Activated CD4-positive, alpha-beta memory T cell treated with anti-CD3 and anti-CD28 coated beads for 36 hours (primary cell): ENCODE data around the gene BAG2. TPM values are rescaled to one million over a fixed set of nuclear protein-coding genes. Genes with fewer than 3 reads are reported as not detected.

ENCODE experiments used
- CTCF ChIA-PET: fragments of 350-600 bp; sonication (Branson Sonifier 250); formaldehyde crosslinking; loops from one replicate; lab custom pipeline; 2021; ENCODE audit warnings: antibody characterized with exemption, inconsistent platforms; lab: Charles Lee
- POLR2A ChIA-PET: fragments of 350-600 bp; sonication (Branson Sonifier 250); formaldehyde crosslinking; loops from one replicate; lab custom pipeline; 2021; ENCODE audit warnings: antibody characterized with exemption; lab: Charles Lee
- DNase-seq: peaks from one replicate; pipeline ENCODE4 v3.0.0-alpha.2; 2020
- H3K27ac Mint-ChIP-seq: one replicate; pipeline ENCODE4 v1.8.0; 2021; ENCODE audit warnings: mixed read lengths
- H3K27me3 Mint-ChIP-seq: one replicate; pipeline ENCODE4 v1.8.0; 2021; ENCODE audit warnings: mixed read lengths
- H3K36me3 Mint-ChIP-seq: one replicate; pipeline ENCODE4 v1.8.0; 2021; ENCODE audit warnings: mixed read lengths
- H3K4me1 Mint-ChIP-seq: one replicate; pipeline ENCODE4 v1.8.0; 2021; ENCODE audit warnings: low read depth, mixed read lengths
- H3K4me3 Mint-ChIP-seq: one replicate; pipeline ENCODE4 v1.8.0; 2021; ENCODE audit warnings: mild to moderate bottlenecking, mixed read lengths
- H3K9me3 Mint-ChIP-seq: one replicate; pipeline ENCODE4 v1.8.0; 2021; ENCODE audit warnings: mixed read lengths
- intact Hi-C: fragments of 100-400 bp; cut with micrococcal nuclease; formaldehyde crosslinking; loops from one replicate; pipeline ENCODE4 v1.15.1; 2023
- total RNA-seq, 2 experiments: library from RNA; stranded (reverse); gene quantifications; one replicate each; pipeline ENCODE4 v1.2.3, GENCODE V29; 2021

The BAG2 gene
- total RNA-seq, 2 experiments from 2014 or later = 6.8 to 7.2 TPM

- no peaks in the 10 kb centered on the region for H3K27me3 Mint-ChIP-seq
- DNase-seq = no peak
- ChIA-PET CTCF (no interaction called here), POLR2A (interaction anchor here (0.7 kb wide), 1 partner anchor 25 kb away, joined by 4 read pairs; the partner anchor contains the start of gene BAG2)
- intact Hi-C loops = no loop called here
- no peaks in the 10 kb centered on the region for H3K9me3 Mint-ChIP-seq
- peak overlapping the region; percentile 79 for H3K27ac Mint-ChIP-seq
- H3K4me3 Mint-ChIP-seq = no peak overlapping the region
- H3K36me3 Mint-ChIP-seq = peaks cover 48% of the 10 kb centered on the region
- peaks cover 32% of the 10 kb centered on the region for H3K4me1 Mint-ChIP-seq
Measured at GRCh38 chr6:57147401-57147800, 24.7 kb upstream of the BAG2 start.

DNA sequence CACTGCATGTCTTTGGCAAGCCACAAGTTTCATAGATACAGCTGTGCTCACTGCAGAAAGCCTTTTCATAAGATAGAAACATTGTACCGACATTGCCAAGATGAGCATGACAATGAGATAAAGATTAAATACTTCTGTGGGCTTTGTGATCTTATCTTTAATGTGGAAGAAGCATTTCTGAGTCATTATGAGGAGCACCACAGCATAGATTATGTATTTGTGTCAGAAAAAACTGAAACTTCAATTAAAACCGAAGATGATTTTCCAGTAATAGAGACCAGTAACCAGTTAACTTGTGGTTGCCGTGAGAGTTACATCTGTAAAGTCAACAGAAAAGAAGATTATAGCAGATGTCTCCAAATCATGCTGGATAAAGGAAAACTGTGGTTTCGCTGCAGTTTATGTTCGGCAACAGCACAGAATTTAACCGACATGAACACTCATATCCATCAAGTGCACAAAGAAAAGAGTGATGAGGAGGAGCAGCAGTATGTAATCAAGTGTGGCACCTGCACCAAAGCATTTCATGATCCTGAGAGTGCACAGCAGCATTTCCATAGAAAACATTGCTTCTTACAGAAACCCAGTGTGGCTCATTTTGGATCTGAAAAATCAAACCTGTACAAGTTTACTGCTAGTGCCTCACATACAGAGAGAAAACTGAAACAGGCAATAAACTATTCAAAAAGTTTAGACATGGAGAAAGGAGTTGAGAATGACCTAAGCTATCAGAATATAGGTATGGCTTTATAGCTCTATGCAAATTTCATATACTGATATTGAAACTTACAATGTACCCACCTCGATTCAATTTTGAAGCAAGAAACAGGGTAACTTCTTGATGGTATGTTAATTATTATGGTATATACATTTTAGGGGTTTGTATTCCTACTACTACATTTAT, 23.9 kb upstream of the BAG2 start:
- H3K4me3 Mint-ChIP-seq = peak overlapping the region; percentile 30
- CTCF ChIA-PET = no interaction called here
- no peaks in the 10 kb centered on the region for H3K27me3 Mint-ChIP-seq
- DNase-seq = peak; percentile 18
- POLR2A ChIA-PET = interaction anchor here (0.7 to 0.9 kb wide), 2 partner anchors 24 to 74 kb away, joined by 4 read pairs; partner anchors contain the start of genes BAG2 and RAB23
- intact Hi-C loops = loop anchor here (1.0 kb wide), 3 partner anchors 11 to 59 kb away; partner anchors contain the start of gene BAG2
- peak overlapping the region; percentile 79 for H3K27ac Mint-ChIP-seq
- no peaks in the 10 kb centered on the region for H3K9me3 Mint-ChIP-seq
- peaks cover 46% of the 10 kb centered on the region for H3K36me3 Mint-ChIP-seq
- peaks cover 32% of the 10 kb centered on the region for H3K4me1 Mint-ChIP-seq

DNA sequence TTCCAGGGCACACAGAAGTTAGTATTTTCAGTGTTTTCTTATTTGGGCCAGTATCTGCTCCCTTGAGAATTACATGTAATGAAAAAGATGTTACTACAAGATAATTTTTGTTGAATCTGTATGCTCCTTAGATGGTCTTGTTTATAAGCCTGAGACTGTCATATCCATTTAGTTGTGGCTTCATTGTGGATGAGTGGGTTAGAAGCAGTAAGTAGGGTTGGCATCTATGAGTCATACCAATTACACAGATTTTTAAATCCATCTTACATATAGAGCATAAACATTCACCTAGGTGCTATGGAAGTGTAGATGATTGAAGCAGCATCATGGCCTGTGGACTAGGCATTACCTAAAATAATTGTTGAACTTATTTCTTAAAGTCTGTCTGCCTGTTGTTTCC, 13.5 kb upstream of the BAG2 start:
- DNase-seq = no peak
- no peaks in the 10 kb centered on the region for H3K27me3 Mint-ChIP-seq
- no peak overlapping the region for H3K4me3 Mint-ChIP-seq
- ChIA-PET POLR2A (no interaction called here), CTCF (interaction anchor here (0.6 kb wide), 1 partner anchor 27 kb away, joined by 3 read pairs; no protein-coding TSS in a partner anchor)
- no peak overlapping the region for H3K27ac Mint-ChIP-seq
- intact Hi-C loops = no loop called here
- no peaks in the 10 kb centered on the region for H3K9me3 Mint-ChIP-seq
- H3K4me1 Mint-ChIP-seq = peaks cover 4% of the 10 kb centered on the region
- peaks cover 38% of the 10 kb centered on the region for H3K36me3 Mint-ChIP-seq

GRCh38 chr6:57159127-57159526, 13.0 kb upstream of the BAG2 start:
- Mint-ChIP-seq H3K27me3 (no peaks in the 10 kb centered on the region), H3K9me3 (peaks cover 4% of the 10 kb centered on the region), H3K27ac (no peak overlapping the region), H3K36me3 (peaks cover 39% of the 10 kb centered on the region), H3K4me3 (no peak overlapping the region), H3K4me1 (peaks cover 4% of the 10 kb centered on the region)
- CTCF ChIA-PET = interaction anchor here (0.6 kb wide), 1 partner anchor 26 kb away, joined by 3 read pairs; no protein-coding TSS in a partner anchor
- no peak for DNase-seq
- intact Hi-C loops = no loop called here
- POLR2A ChIA-PET = no interaction called here

DNA sequence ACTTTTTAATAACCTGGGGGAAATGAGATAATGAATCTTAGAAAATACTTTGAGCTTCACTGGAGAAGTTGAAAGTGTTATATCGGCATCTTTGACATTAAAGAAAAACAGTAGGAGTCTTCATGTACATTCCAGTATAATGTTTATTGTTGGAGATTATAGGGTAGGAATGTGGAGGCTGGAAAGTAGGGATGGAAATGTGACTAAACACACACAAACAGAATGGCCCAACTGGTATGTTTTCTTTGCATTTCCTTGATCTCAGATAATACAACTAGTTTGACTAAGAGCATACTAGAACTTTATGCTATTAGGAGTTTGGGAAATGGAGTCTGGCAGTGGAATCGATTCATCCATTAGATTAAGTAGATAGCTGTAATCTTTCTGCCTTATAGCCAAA, 10.1 kb upstream of the BAG2 start:
- peaks cover 4% of the 10 kb centered on the region for H3K4me1 Mint-ChIP-seq
- no peak overlapping the region for H3K4me3 Mint-ChIP-seq
- intact Hi-C loops = no loop called here
- no peaks in the 10 kb centered on the region for H3K27me3 Mint-ChIP-seq
- CTCF ChIA-PET = interaction anchor here (1.8 kb wide), 1 partner anchor 155 kb away, joined by 4 read pairs; the partner anchor contains the start of gene PRIM2
- H3K36me3 Mint-ChIP-seq = peaks cover 55% of the 10 kb centered on the region
- POLR2A ChIA-PET = no interaction called here
- no peak overlapping the region for H3K27ac Mint-ChIP-seq
- no peak for DNase-seq
- peaks cover 17% of the 10 kb centered on the region for H3K9me3 Mint-ChIP-seq

DNA sequence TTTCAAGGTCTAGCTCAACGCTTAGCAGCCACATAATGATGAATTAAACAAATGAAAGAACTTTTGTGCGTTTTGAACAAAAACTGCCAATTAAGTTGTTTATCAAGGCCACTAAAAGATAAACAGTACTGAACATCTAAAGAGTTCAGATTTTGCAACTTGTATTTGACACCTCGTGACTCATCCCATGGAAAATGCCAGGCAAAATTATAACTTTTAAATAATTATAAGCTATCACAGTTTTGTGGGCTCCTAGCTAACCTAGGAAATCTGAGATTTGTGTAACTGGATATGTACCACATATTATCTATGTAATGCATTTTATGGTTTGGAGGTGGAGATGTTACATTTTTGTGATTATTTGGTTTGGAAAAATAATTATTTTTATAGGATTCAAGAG, 9.6 kb upstream of the BAG2 start:
- no peak overlapping the region for H3K27ac Mint-ChIP-seq
- H3K36me3 Mint-ChIP-seq = peaks cover 57% of the 10 kb centered on the region
- H3K4me1 Mint-ChIP-seq = peaks cover 4% of the 10 kb centered on the region
- CTCF ChIA-PET = interaction anchor here (1.8 kb wide), 1 partner anchor 155 kb away, joined by 4 read pairs; the partner anchor contains the start of gene PRIM2
- H3K9me3 Mint-ChIP-seq = peaks cover 17% of the 10 kb centered on the region
- H3K4me3 Mint-ChIP-seq = no peak overlapping the region
- no peak for DNase-seq
- no peaks in the 10 kb centered on the region for H3K27me3 Mint-ChIP-seq
- intact Hi-C loops = no loop called here
- POLR2A ChIA-PET = no interaction called here

DNA sequence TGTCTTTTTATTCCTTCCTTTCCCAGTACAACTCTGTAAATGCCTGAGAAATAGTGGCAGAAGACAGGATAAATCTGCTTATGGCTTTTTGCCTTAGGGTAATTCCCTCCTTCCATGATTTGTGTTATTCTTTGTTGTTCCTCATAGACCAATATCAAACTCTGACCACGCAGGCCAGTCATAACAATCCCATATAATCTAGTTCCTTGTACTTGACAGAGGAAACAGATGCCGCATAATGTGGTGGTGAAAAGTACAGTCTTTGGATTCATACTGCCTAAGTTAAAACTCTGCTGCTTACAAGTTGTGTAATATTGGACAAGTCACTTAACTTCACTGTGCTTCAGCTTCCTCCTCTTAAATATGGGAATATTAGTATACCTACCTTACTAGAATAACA, 8.2 kb upstream of the BAG2 start:
- DNase-seq = no peak
- ChIA-PET POLR2A (no interaction called here), CTCF (no interaction called here)
- Mint-ChIP-seq H3K4me1 (no peaks in the 10 kb centered on the region), H3K9me3 (peaks cover 17% of the 10 kb centered on the region), H3K4me3 (no peak overlapping the region), H3K27ac (no peak overlapping the region), H3K36me3 (peaks cover 49% of the 10 kb centered on the region), H3K27me3 (no peaks in the 10 kb centered on the region)
- intact Hi-C loops = no loop called here

DNA sequence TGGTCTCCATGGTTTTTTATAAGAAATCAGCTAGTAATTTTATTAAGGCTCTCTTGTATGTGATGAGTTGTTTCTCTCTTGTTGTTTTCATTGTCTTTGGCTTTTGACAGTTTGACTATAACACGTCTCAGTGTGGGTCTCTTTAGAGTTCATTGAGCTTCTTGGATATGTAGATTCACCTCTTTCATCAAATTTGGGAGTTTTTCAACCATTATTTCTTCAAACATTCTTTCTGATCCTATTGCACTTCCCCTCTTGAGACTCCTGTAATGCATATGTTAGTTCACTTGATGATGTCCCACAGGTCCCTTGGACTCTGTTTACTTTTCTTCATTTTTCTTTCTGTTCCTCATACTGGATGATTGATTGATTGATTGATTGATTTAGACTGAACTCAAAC, 7.0 kb upstream of the BAG2 start:
- no peaks in the 10 kb centered on the region for H3K27me3 Mint-ChIP-seq
- H3K9me3 Mint-ChIP-seq = peaks cover 17% of the 10 kb centered on the region
- CTCF ChIA-PET = no interaction called here
- DNase-seq = no peak
- H3K27ac Mint-ChIP-seq = no peak overlapping the region
- no peak overlapping the region for H3K4me3 Mint-ChIP-seq
- intact Hi-C loops = no loop called here
- POLR2A ChIA-PET = no interaction called here
- H3K36me3 Mint-ChIP-seq = peaks cover 49% of the 10 kb centered on the region
- H3K4me1 Mint-ChIP-seq = no peaks in the 10 kb centered on the region

- peaks cover under 1% of the 10 kb centered on the region for H3K36me3 Mint-ChIP-seq
- ChIA-PET POLR2A (interaction anchor here (1.9 to 2.1 kb wide), 2 partner anchors 49 to 84 kb away, joined by 9 to 11 read pairs; partner anchors contain the start of genes RAB23 and ZNF451), CTCF (interaction anchor here (0.9 to 2.7 kb wide), 4 partner anchors 42 to 269 kb away, joined by 3 to 12 read pairs (median 4); no protein-coding TSS in a partner anchor)
- DNase-seq = peak; percentile 42
- H3K4me1 Mint-ChIP-seq = peaks cover 24% of the 10 kb centered on the region
- H3K9me3 Mint-ChIP-seq = no peaks in the 10 kb centered on the region
- no peaks in the 10 kb centered on the region for H3K27me3 Mint-ChIP-seq
- peak overlapping the region; percentile 87 for H3K27ac Mint-ChIP-seq
- peak overlapping the region; percentile 90 for H3K4me3 Mint-ChIP-seq
- intact Hi-C loops = loop anchor here (2.0 to 5.0 kb wide), 3 partner anchors 36 to 218 kb away; partner anchors contain the start of gene BEND6
Measured at GRCh38 chr6:57173056-57173885, 1.1 kb downstream of the BAG2 start.

DNA sequence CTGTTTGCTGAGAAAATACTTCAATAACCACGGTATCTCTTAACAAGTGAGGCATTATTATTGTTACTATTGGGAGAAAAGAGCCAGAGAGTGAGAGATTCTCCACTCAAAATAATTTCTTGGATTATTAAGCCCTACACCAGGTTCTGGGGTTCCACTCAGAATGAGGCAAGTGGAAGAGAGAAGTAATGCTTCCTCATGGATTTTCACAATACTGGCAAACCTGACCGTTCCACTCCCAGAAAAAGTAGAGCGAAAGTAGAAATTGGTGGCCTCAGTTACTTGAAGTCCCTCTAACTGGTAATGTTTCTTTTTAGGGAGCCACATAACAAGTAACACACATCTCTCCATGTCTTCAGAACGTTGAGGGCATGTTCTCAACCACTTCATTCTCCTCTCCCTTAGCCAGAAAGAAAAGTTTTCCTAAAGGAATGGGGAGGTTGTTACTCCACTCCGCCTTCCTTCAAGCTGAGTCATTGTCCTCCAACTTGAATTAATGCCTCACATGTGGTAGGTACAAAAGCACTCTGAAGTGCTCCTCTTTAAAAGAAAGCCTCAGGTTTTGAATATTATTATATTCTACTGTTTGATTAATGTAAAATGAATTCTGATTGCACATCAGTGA, 1.9 kb downstream of the BAG2 start:
- ChIA-PET CTCF (no interaction called here), POLR2A (no interaction called here)
- no peak overlapping the region for H3K27ac Mint-ChIP-seq
- H3K4me3 Mint-ChIP-seq = peak overlapping the region; percentile 90
- H3K9me3 Mint-ChIP-seq = no peaks in the 10 kb centered on the region
- no peaks in the 10 kb centered on the region for H3K36me3 Mint-ChIP-seq
- peaks cover 25% of the 10 kb centered on the region for H3K4me1 Mint-ChIP-seq
- intact Hi-C loops = loop anchor here (2.0 to 5.0 kb wide), 3 partner anchors 37 to 219 kb away; partner anchors contain the start of gene BEND6
- no peaks in the 10 kb centered on the region for H3K27me3 Mint-ChIP-seq
- DNase-seq = no peak

- CTCF ChIA-PET = no interaction called here
- intact Hi-C loops = loop anchor here (5.0 kb wide), 2 partner anchors 37 to 93 kb away; no protein-coding TSS in a partner anchor
- Mint-ChIP-seq H3K4me1 (peaks cover 25% of the 10 kb centered on the region), H3K4me3 (no peak overlapping the region), H3K36me3 (no peaks in the 10 kb centered on the region), H3K27ac (no peak overlapping the region), H3K9me3 (no peaks in the 10 kb centered on the region), H3K27me3 (no peaks in the 10 kb centered on the region)
- DNase-seq = no peak
- POLR2A ChIA-PET = no interaction called here
Measured at GRCh38 chr6:57174511-57174907, 2.4 kb downstream of the BAG2 start.
